WTC11 (cell line): Measurements from ENCODE around the gene TCF12. TPM values are rescaled to one million over a fixed set of nuclear protein-coding genes. Genes with fewer than 3 reads are reported as not detected.

ENCODE experiments used
- ATAC-seq: fragments of 200-7000 bp; cut with Tn5 transposase; 2 replicates; pipeline ENCODE4 v1.10.0; 2021; ENCODE audit warnings: mild to moderate bottlenecking, moderate library complexity
- CTCF ChIA-PET: fragments of 300-600 bp; sonication (Branson Sonifier 250); formaldehyde crosslinking; loops from one replicate; lab custom pipeline; 2021; ENCODE audit warnings: antibody characterized with exemption; lab: Charles Lee
- POLR2A ChIA-PET: fragments of 350-600 bp; sonication (Branson Sonifier 250); formaldehyde crosslinking; loops from one replicate; lab custom pipeline; 2021; ENCODE audit warnings: antibody characterized with exemption; lab: Charles Lee
- DNase-seq: peaks from one replicate; pipeline ENCODE4 v3.0.0; 2021; ENCODE audit warnings: low spot score
- H3K27ac Mint-ChIP-seq: 2 replicates; pipeline ENCODE4 v1.8.0; 2021; ENCODE audit warnings: mixed read lengths
- H3K27me3 Mint-ChIP-seq: 2 replicates; pipeline ENCODE4 v1.8.0; 2021; ENCODE audit warnings: low read depth, mild to moderate bottlenecking, moderate library complexity, mixed read lengths
- H3K36me3 Mint-ChIP-seq: 2 replicates; pipeline ENCODE4 v1.8.0; 2021; ENCODE audit warnings: mixed read lengths
- H3K4me1 Mint-ChIP-seq: 2 replicates; pipeline ENCODE4 v1.8.0; 2022; ENCODE audit warnings: mixed read lengths
- H3K4me3 Mint-ChIP-seq: 2 replicates; pipeline ENCODE4 v1.8.0; 2021; ENCODE audit warnings: mild to moderate bottlenecking, moderate library complexity, mixed read lengths
- H3K9me3 Mint-ChIP-seq: 2 replicates; pipeline ENCODE4 v1.8.0; 2021; ENCODE audit warnings: mixed read lengths
- FOXP1 ChIP-seq: sonication (generic); formaldehyde crosslinking; IDR thresholded peaks from 2 replicates; pipeline ENCODE4 v1.8.0; 2022; ENCODE audit warnings: missing genetic modification reagents, mild to moderate bottlenecking, moderate library complexity, borderline replicate concordance
- IRF2 ChIP-seq: sonication (generic); formaldehyde crosslinking; IDR thresholded peaks from 2 replicates; pipeline ENCODE4 v1.8.0; 2022; ENCODE audit warnings: low read depth, missing genetic modification reagents, borderline replicate concordance
- NFATC4 ChIP-seq: fragments of 250-450 bp; sonication (Bioruptor Pico); IDR thresholded peaks from 2 replicates; pipeline ENCODE4 v1.9.0; 2021; ENCODE audit warnings: mild to moderate bottlenecking
- NFE2L1 ChIP-seq: sonication (generic); formaldehyde crosslinking; IDR thresholded peaks from 2 replicates; pipeline ENCODE4 v1.8.1; 2023; ENCODE audit warnings: missing genetic modification reagents
- NR1H2 ChIP-seq: sonication (generic); formaldehyde crosslinking; IDR thresholded peaks from 2 replicates; pipeline ENCODE4 v1.9.0; 2021; ENCODE audit warnings: mild to moderate bottlenecking, moderate library complexity, missing genetic modification reagents
- SMAD3 ChIP-seq: sonication (generic); formaldehyde crosslinking; IDR thresholded peaks from 2 replicates; pipeline ENCODE4 v1.8.0; 2022; ENCODE audit warnings: missing genetic modification reagents, mild to moderate bottlenecking, borderline replicate concordance
- SMAD4 ChIP-seq: sonication (generic); formaldehyde crosslinking; IDR thresholded peaks from 2 replicates; pipeline ENCODE4 v1.8.0; 2022; ENCODE audit warnings: mild to moderate bottlenecking, missing genetic modification reagents
- SOX15 ChIP-seq: fragments of 250-450 bp; sonication (Bioruptor Pico); IDR thresholded peaks from 2 replicates; pipeline ENCODE4 v1.9.0; 2021; ENCODE audit warnings: mild to moderate bottlenecking
- TEAD4 ChIP-seq: sonication (generic); formaldehyde crosslinking; IDR thresholded peaks from 2 replicates; pipeline ENCODE4 v1.8.0; 2022; ENCODE audit warnings: mild to moderate bottlenecking, missing genetic modification reagents
- ZBTB21 ChIP-seq: sonication (generic); formaldehyde crosslinking; IDR thresholded peaks from 2 replicates; pipeline ENCODE4 v1.8.1; 2023; ENCODE audit warnings: mild to moderate bottlenecking, missing genetic modification reagents, borderline replicate concordance
- ZNF121 ChIP-seq: sonication (generic); formaldehyde crosslinking; IDR thresholded peaks from 2 replicates; pipeline ENCODE4 v1.8.0; 2023; ENCODE audit warnings: missing genetic modification reagents
- ZNF138 ChIP-seq: sonication (generic); formaldehyde crosslinking; conservative IDR thresholded peaks from 2 replicates; pipeline ENCODE4 v1.8.1; 2022; ENCODE audit warnings: mild to moderate bottlenecking, moderate library complexity, missing genetic modification reagents
- ZNF232 ChIP-seq: sonication (generic); formaldehyde crosslinking; IDR thresholded peaks from 2 replicates; pipeline ENCODE4 v1.8.0; 2022; ENCODE audit warnings: mild to moderate bottlenecking, missing genetic modification reagents
- ZNF416 ChIP-seq: fragments of 250-450 bp; sonication (Bioruptor Pico); IDR thresholded peaks from 2 replicates; pipeline ENCODE4 v1.9.0; 2021; ENCODE audit warnings: mild to moderate bottlenecking, inconsistent platforms
- total RNA-seq: library from RNA; stranded (reverse); gene quantifications from 3 replicates; pipeline ENCODE4 v1.2.3, GENCODE V29; 2021
- TF ChIP-seq, protein P1 (sequence below): fragments of 250-450 bp; sonication (Bioruptor Pico); IDR thresholded peaks from 2 replicates; pipeline ENCODE4 v1.9.0; 2021; ENCODE audit warnings: mild to moderate bottlenecking
- TF ChIP-seq, protein P2 (sequence below): sonication (generic); formaldehyde crosslinking; IDR thresholded peaks from 2 replicates; pipeline ENCODE4 v1.8.0; 2022; ENCODE audit warnings: mild to moderate bottlenecking, missing genetic modification reagents
- TF ChIP-seq, protein P3 (sequence below): fragments of 250-450 bp; sonication (Bioruptor Pico); conservative IDR thresholded peaks from 2 replicates; pipeline ENCODE4 v1.9.0; 2021; ENCODE audit warnings: mild to moderate bottlenecking
- TF ChIP-seq, protein P4 (sequence below): sonication (generic); formaldehyde crosslinking; IDR thresholded peaks from 2 replicates; pipeline ENCODE4 v1.8.1; 2022; ENCODE audit warnings: low read depth, missing genetic modification reagents, borderline replicate concordance
- TF ChIP-seq, protein P5 (sequence below): fragments of 250-450 bp; sonication (Bioruptor Pico); IDR thresholded peaks from 2 replicates; pipeline ENCODE4 v1.9.0; 2021; ENCODE audit warnings: mild to moderate bottlenecking, borderline replicate concordance
- TF ChIP-seq, protein P6 (sequence below): fragments of 250-450 bp; sonication (Bioruptor Pico); IDR thresholded peaks from 2 replicates; pipeline ENCODE4 v2.1.2; 2022; ENCODE audit warnings: mild to moderate bottlenecking, moderate library complexity

The TCF12 gene
- total RNA-seq, 1 experiment from 2014 or later: 73.2 TPM

DNA sequence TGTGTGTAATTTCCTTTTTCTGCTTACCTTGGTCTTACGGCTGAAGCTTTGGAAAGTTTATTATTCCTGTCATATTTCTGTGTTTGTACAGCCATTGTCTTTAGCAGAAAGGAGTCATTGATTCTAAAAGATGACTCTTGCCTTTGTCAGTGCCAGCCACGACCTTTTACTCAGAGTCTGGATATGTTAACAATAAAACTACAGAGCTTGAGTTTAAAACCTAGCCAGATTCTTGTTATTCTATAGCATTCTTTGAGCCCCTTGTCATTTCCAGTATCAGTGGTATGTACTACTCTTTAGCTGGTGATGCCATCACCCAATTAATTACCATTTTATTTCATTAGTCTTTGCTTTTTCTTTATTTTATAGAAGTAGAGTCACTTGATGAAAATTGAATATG, 142.4 kb downstream of the TCF12 start (continued):
- TF ChIP-seq, protein P1, sequence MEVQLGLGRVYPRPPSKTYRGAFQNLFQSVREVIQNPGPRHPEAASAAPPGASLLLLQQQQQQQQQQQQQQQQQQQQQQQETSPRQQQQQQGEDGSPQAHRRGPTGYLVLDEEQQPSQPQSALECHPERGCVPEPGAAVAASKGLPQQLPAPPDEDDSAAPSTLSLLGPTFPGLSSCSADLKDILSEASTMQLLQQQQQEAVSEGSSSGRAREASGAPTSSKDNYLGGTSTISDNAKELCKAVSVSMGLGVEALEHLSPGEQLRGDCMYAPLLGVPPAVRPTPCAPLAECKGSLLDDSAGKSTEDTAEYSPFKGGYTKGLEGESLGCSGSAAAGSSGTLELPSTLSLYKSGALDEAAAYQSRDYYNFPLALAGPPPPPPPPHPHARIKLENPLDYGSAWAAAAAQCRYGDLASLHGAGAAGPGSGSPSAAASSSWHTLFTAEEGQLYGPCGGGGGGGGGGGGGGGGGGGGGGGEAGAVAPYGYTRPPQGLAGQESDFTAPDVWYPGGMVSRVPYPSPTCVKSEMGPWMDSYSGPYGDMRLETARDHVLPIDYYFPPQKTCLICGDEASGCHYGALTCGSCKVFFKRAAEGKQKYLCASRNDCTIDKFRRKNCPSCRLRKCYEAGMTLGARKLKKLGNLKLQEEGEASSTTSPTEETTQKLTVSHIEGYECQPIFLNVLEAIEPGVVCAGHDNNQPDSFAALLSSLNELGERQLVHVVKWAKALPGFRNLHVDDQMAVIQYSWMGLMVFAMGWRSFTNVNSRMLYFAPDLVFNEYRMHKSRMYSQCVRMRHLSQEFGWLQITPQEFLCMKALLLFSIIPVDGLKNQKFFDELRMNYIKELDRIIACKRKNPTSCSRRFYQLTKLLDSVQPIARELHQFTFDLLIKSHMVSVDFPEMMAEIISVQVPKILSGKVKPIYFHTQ (CRISPR knock-in tag): no peak
- no peak for TF ChIP-seq SOX15 (CRISPR knock-in tag)

DNA sequence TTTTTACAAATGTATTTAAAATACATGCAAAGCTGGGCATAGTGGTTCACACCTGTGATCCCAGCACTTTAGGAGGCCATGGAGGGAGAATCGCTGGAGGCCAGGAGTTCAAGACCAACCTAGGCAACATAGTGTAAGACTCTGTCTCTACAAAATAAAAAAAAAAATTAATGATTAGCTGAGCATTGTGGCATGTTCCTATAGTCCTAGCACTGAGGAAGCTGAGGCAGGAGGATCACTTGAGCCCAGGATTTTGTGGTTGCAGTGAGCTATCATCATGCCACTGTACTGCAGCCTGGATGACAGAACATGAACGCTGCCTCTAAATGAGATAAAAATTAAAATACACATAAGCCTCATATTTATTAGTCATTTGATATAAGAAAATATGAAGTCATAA, 142.8 kb downstream of the TCF12 start:
- ATAC-seq (no peak), DNase-seq (no peak)
- H3K36me3 Mint-ChIP-seq: no peaks in the 10 kb centered on the region
- H3K27ac Mint-ChIP-seq: no peak overlapping the region
- H3K9me3 Mint-ChIP-seq: no peaks in the 10 kb centered on the region
- ChIA-PET CTCF (no interaction called here), POLR2A (no interaction called here)
- peaks cover 36% of the 10 kb centered on the region for H3K4me1 Mint-ChIP-seq
- no peaks in the 10 kb centered on the region for H3K27me3 Mint-ChIP-seq
- no peak overlapping the region for H3K4me3 Mint-ChIP-seq
- TF ChIP-seq ZNF121 (CRISPR knock-in tag) (no peak), FOXP1 (CRISPR knock-in tag) (no peak), NFE2L1 (CRISPR knock-in tag) (no peak), ZNF232 (no peak), NR1H2 (CRISPR knock-in tag) (no peak), SMAD3 (no peak), IRF2 (no peak), ZBTB21 (no peak), SMAD4 (CRISPR knock-in tag) (no peak), ZNF416 (CRISPR knock-in tag) (no peak), ZNF138 (no peak), NFATC4 (CRISPR knock-in tag) (no peak), TEAD4 (CRISPR knock-in tag) (no peak)
- TF ChIP-seq, protein P1 (CRISPR knock-in tag): no peak
- TF ChIP-seq, protein P2, sequence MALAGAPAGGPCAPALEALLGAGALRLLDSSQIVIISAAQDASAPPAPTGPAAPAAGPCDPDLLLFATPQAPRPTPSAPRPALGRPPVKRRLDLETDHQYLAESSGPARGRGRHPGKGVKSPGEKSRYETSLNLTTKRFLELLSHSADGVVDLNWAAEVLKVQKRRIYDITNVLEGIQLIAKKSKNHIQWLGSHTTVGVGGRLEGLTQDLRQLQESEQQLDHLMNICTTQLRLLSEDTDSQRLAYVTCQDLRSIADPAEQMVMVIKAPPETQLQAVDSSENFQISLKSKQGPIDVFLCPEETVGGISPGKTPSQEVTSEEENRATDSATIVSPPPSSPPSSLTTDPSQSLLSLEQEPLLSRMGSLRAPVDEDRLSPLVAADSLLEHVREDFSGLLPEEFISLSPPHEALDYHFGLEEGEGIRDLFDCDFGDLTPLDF (CRISPR knock-in tag): no peak
- TF ChIP-seq, protein P3, sequence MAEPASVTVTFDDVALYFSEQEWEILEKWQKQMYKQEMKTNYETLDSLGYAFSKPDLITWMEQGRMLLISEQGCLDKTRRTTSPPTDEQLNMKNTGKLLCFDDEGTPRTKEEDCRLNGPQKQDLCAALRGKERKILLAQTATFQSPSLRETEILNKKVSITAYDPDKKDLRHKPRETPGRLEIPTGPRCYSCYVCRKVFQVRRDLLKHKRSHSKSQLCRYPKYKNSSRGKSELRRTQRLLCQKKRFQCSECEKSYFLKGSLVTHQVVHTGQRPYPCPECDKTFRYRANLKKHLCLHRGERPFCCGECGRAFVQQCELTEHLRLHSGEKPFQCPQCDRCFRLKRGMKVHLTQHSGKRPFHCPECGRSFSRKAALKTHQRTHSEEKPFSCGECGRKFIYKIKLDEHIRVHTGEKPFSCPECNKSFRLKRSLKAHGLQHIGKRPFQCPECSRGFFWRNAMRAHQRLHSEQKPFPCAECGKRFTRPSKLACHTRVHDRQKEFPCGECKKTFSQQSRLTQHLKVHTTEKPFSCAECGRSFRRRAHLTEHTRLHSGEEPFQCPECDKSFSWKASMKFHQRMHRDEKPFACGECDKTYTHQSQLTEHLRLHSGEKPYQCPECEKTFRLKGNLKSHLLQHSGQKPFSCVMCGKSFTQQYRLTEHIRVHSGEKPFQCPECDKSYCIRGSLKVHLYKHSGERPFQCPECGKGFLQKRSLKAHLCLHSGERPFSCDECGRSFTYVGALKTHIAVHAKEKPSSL (CRISPR knock-in tag): no peak
- TF ChIP-seq, protein P4, sequence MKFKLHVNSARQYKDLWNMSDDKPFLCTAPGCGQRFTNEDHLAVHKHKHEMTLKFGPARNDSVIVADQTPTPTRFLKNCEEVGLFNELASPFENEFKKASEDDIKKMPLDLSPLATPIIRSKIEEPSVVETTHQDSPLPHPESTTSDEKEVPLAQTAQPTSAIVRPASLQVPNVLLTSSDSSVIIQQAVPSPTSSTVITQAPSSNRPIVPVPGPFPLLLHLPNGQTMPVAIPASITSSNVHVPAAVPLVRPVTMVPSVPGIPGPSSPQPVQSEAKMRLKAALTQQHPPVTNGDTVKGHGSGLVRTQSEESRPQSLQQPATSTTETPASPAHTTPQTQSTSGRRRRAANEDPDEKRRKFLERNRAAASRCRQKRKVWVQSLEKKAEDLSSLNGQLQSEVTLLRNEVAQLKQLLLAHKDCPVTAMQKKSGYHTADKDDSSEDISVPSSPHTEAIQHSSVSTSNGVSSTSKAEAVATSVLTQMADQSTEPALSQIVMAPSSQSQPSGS (CRISPR knock-in tag): no peak
- TF ChIP-seq, protein P5, sequence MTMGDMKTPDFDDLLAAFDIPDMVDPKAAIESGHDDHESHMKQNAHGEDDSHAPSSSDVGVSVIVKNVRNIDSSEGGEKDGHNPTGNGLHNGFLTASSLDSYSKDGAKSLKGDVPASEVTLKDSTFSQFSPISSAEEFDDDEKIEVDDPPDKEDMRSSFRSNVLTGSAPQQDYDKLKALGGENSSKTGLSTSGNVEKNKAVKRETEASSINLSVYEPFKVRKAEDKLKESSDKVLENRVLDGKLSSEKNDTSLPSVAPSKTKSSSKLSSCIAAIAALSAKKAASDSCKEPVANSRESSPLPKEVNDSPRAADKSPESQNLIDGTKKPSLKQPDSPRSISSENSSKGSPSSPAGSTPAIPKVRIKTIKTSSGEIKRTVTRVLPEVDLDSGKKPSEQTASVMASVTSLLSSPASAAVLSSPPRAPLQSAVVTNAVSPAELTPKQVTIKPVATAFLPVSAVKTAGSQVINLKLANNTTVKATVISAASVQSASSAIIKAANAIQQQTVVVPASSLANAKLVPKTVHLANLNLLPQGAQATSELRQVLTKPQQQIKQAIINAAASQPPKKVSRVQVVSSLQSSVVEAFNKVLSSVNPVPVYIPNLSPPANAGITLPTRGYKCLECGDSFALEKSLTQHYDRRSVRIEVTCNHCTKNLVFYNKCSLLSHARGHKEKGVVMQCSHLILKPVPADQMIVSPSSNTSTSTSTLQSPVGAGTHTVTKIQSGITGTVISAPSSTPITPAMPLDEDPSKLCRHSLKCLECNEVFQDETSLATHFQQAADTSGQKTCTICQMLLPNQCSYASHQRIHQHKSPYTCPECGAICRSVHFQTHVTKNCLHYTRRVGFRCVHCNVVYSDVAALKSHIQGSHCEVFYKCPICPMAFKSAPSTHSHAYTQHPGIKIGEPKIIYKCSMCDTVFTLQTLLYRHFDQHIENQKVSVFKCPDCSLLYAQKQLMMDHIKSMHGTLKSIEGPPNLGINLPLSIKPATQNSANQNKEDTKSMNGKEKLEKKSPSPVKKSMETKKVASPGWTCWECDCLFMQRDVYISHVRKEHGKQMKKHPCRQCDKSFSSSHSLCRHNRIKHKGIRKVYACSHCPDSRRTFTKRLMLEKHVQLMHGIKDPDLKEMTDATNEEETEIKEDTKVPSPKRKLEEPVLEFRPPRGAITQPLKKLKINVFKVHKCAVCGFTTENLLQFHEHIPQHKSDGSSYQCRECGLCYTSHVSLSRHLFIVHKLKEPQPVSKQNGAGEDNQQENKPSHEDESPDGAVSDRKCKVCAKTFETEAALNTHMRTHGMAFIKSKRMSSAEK (CRISPR knock-in tag): no peak
- TF ChIP-seq, protein P6, sequence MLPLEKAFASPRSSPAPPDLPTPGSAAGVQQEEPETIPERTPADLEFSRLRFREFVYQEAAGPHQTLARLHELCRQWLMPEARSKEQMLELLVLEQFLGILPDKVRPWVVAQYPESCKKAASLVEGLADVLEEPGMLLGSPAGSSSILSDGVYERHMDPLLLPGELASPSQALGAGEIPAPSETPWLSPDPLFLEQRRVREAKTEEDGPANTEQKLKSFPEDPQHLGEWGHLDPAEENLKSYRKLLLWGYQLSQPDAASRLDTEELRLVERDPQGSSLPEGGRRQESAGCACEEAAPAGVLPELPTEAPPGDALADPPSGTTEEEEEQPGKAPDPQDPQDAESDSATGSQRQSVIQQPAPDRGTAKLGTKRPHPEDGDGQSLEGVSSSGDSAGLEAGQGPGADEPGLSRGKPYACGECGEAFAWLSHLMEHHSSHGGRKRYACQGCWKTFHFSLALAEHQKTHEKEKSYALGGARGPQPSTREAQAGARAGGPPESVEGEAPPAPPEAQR (CRISPR knock-in tag): no peak
